ENCODE results near the gene EFEMP2.

The EFEMP2 gene

DNA sequence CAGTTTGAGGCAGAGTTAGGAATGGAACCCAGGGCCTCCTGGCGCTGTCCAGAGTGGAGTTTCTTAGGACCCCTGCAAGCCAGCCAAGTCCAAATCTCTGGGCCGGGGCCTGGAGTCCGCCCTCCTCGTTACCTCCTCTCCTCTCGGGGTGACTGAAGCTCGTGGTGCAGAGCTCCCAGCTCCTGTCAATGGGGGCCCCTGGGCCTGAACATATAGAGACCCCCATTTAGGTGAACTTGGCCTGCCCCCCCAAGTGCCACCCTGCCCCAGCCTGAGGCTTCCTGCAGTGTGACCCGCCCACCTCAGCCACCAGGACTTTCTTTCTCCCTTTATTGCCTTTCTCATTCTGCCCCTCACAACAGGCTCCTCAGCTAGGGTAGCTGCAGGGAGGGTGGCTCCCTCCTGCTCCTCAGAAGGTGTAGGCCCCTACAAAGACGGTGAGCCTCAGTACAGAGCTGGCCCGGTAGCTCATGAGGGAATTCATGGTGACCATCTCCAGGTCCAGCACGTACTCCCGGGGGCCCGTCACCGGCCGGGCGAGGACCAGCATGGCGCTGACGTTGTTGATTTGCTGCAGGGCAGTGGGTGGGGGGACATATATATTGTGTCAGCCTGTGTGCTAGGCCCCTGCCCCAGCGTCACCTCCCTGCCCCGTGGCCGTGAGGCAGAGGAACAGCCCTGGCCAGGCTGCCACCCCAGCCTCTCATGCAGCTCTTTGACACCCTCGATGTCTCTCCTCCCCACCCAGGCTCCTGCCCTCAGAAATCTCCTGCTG is 5.9 kb downstream of the EFEMP2 start:
- DNase-seq (ENCODE audit: low spot score), result no peak

DNA sequence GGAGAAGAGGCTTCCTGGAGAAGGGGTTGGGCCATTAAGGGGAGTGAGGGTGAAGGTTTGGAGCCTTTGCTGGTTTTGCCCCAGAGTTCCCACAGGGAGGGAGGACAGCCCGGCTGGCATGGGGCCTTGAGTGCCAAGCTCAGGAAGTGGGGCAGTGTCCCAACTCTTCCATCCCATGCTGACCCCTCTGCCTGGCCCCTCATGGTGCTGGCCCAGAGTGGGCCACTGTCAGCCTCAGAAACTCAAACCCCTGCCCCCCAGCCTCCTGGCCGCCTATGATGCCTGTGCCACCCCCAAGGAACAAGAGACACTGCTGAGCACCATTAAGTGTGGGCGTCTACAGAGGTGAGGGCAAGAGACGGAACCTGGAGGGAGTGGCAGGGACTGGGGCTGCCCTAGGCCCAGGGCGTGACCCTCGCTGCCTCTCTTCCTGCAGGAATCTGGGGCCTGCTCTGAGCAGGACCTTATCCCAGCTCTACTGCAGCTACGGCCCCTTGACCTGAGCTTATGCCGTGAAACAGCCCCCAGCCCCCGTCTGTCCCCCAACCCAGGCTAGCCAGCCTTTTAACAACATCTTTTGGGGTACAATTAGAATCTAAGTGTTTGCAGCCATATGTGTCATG is 6.9 kb downstream of the EFEMP2 start:
- no peak for DNase-seq (ENCODE audit: low spot score)

DNA sequence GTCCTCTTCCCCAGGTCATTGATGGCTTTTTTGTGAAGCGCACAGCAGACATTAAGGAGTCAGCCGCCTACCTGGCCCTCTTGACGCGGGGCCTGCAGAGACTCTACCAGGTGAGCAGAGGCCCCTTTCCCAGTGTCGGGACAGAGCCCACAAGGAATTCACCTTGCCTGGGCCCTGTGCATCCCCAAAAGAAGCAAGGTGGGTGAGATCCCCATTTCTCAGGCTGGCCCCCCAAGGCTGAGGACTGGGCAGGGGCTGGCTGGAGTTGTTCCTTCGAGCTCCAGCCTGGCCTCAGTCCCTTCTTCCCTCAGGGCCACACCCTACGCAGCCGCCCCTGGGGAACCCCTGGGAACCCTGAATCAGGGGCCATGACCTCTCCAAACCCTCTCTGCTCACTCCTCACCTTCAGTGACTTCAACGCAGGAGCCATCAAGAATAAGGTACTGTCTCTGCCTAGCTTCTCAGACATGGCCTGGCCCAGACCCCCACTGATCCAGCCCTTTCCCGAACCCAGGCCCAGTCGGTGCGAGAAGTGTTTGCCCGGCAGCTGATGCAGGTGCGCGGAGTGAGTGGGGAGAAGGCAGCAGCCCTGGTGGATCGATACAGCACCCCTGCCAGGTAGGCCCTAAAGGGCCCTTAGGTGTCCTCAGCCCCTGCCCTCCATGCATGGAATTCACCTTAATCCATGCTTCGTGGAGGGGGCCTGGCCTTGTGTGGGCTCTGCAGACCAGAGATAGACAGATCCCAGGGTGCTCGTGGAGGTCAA is 7.7 kb downstream of the EFEMP2 start:
- DNase-seq (ENCODE audit: low spot score), result no peak

DNA sequence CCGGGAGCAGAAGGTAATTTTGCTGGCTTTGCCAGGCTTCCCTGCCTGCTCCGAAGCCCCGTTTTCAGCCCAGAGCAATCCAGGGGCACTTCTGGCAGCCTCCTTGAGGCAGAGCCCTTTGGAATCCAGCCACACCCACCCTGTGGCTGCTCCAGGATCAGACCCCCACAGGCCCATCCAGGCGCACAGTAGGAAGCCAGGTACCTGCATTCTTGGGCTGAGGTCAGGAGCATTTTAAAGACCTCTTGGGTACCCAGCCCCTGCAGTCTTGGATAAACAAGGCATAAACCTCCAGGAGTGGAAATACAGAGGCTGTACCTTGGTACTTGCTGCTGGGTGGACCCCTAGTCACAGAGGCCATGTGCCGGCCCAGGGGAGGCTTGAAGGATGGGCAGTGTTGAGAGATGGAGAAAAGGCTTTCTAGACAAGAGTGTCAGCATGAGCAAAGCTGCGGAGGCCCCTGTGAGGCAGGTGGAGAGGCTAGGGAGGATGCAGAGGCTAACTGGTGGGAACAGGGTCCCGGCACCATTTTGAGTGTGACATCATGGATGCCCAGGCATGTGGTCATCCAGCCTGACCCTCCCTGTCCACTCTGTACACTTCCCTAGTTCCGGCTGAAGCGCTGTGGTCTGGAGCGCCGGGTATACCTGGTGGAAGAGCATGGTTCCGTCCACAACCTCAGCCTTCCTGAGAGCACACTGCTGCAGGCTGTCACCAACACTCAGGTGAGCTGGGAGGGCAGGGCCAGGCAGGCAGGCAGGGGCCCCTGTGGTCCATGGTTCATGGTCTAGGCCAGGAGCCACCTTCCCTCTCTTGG is 8.5 kb downstream of the EFEMP2 start:
- DNase-seq (ENCODE audit: low spot score), result no peak

DNA sequence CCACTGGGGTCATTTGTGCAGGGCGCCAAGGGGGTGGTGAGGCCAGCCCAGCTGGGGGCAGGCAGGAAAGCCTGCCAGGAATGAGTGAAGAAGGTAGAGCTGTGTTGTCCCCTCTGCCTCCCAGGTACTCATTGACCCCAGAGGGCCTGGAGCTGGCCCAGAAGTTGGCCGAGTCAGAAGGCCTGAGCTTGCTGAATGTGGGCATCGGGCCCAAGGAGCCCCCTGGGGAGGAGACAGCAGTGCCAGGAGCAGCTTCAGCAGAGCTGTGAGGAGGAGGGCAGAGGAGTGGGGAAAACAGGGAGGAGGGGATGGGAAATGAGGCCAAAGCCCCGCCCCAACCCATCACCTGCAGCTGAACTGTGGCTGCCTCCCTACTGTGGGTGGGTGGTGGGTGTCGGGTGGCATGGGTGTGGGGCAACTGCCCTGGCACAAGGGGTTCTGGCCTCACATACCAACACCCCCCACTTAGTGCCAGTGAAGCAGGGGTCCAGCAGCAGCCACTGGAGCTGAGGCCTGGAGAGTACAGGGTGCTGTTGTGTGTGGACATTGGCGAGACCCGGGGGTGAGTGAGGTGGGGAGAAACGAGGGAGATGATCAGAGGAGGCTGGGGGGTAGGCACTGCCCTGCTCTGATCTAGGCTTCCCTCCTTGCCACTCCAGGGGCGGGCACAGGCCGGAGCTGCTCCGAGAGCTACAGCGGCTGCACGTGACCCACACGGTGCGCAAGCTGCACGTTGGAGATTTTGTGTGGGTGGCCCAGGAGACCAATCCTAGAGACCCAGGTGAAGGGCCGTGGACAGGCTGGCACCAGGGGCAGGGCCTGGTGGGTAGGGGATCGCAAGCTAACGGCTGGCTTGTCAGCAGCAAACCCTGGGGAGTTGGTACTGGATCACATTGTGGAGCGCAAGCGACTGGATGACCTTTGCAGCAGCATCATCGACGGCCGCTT is 9.4 kb downstream of the EFEMP2 start:
- DNase-seq (ENCODE audit: low spot score), result no peak

DNA sequence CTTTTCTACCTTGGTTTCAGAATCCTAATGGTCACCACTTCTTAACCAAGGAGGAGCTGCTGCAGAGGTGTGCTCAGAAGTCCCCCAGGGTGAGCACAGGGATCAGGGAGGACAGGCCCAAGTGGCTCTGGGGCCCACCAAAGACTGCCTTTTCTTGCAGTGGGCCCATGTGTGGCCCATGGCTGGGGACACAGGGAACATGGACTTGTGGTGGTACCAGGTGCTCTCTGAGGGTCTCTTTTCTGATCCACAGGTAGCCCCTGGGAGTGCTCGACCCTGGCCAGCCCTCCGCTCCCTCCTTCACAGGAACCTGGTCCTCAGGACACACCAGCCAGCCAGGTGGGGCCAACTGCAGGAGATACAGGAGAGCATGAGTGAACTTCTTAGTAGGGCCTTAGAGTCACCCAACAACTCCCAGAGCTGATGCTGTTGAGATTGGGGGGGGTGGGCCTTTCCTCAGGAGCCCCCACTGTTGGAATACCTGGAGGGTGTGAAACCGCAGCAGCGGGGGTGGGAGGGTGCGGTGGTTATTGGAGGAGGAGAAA is 10.3 kb downstream of the EFEMP2 start:
- DNase-seq (ENCODE audit: low spot score), result no peak

DNA sequence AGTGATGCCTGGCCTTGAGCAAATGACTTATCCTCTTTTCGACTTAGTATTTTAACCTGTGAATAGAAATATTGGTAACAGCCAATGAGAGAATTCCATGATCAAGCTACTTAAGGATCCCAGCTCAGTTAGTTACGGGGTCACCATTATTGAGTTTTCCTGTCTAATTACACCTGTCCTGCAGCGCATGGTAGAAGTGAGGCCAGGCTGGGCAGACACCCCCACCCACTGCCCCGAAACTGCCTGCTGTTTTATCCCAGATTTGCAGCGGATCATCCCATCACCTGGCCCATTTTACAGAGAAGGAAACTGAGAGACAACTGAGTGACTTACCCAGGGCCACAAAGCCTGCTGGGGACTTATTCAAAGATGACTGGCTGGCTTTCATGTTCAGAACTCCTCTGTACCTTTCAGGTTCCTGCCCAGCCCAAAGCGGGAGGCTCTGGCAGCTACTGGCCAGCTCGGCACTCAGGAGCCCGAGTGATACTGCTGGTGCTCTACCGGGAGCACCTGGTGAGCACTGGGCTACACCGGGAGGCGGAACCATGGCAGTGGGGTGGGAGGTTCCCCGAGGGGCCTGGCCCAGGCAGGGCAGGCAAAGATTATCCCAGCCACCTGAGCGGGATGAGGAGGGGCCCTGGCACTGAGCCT is 10.9 kb downstream of the EFEMP2 start:
- DNase-seq (ENCODE audit: low spot score), result no peak

DNA sequence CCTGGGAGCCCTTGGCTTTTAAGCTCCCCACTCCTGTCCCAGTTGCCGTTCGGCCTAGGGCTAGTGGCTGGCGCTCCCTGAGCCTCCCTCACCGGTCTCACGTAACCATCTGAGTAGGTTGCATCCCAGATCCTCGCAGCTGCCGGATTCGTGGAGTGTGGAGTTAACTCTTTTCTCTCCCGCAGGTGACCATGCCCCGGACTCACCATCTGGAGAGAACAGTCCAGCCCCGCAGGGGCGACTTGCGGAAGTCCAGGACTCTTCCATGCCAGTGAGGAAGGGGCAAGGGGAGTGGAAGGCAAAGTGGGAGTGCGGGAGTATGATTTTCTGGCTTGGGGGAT is 11.5 kb downstream of the EFEMP2 start:
- no peak for DNase-seq (ENCODE audit: low spot score)

DNA sequence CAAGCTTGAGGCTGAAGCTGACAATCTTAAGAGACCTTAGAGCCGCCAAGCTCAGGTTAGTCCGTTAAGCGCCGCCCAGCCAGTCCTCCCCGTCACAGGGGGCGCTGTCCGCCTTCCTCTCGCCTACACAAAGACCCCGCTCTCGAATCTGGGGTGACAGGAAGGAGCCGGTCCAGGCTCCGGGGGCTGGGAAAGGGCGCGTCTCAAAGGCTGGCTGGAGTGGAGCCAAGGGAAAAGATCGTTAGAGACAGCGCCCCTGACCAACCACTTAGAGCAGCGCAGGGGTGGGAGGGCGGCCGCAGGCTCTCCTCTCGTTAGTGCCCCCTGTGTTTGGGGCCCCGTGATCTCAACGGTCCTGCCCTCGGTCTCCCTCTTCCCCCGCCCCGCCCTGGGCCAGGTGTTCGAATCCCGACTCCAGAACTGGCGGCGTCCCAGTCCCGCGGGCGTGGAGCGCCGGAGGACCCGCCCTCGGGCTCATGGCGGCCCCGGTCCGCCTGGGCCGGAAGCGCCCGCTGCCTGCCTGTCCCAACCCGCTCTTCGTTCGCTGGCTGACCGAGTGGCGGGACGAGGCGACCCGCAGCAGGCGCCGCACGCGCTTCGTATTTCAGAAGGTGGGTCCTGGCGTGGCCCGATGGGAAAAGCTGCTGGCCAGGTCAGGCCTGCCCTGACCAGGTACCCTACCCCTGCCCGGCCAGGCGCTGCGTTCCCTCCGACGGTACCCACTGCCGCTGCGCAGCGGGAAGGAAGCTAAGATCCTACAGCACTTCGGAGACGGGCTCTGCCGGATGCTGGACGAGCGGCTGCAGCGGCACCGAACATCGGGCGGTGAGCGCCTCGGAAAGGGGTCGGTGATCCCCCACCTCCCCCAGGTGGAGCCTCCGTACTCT is 12.1 kb downstream of the EFEMP2 start, which contains the start of gene MUS81:
Gene MUS81 (plus strand): TSS at position 156 of the 887 bp plus-strand sequence. CDS start 321 bp downstream, at position 477.
- DNase-seq (ENCODE audit: low spot score), result peak; percentile 88

DNA sequence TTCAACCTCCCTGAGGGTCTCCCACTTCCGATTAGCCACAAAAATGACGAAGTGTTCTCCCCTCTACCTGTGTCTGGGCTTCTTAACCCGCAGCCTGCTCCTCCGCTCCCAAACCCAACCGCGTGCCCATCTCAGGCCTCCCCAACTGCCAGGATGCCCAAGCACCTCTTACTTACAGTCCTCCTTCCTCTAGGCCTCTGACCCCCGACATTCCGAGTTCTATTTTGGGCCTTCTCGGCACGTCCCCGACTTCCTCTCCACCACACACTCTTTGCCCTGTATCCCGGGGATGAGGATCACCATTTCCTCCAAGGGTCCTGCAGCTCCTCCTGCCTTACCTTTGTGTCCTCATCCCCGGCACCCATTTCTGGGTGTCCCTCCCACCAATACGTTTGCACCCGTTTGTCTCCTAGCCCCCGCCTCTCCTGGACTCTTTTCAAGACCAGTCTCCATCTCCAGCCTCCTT is 12.8 kb downstream of the EFEMP2 start:
- no peak for DNase-seq (ENCODE audit: low spot score)

DNA sequence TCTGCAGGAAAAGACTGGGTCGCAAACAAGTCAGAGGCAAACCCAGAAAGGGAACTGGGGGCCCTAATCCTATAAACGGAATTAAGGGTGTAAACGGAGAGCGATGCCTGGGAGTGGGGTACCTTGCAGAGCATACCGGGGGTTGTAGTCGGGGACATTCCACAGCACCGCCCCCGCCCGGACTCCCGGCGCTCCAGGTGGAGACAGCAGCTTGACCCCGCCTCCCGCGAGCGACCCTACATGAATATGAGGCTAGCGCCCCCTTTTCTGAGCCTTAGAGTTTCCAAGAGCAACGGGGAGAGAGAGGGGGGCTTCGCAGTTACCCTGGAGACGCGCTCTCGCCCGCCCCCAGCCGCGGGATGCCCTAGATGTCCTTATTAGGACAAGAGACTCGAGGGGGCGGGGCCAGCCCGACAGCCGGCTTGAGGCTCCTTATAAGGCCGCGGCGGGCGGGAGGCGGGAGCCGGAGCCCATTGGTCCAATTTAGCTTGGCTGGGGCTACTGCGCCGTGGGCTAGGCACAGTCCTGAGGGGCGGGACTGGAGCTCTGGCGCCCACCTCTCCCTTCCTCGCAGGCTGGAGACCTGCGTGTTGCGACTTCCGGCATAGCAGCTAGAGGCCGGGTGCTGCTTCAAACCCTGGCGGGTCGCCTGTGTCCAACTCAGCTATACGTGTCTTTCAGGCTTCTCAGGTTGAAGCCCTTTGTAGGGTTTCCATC is 13.3 kb downstream of the EFEMP2 start:
- peak; percentile 87 for DNase-seq (ENCODE audit: low spot score)

DNA sequence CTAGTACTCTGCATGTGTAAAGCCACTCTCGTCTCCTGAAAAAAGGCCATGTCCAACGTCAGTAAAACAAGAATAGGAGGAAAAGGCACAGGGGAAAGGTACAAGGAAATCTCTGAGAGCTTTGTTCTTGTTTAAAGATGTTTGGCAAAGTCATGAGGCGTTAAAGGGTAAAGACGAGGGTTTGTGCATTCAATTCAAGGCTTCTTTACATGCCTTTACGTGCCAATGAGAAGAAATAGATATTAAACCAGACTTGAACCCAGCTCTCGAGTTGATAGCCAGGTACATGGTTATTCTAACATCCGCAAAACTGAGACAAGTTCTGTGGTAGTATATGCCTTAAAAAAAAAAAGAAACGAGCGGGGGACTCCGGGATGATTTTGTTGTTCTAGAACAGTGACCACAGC is 13.9 kb downstream of the EFEMP2 start:
- DNase-seq (ENCODE audit: low spot score), result no peak

DNA sequence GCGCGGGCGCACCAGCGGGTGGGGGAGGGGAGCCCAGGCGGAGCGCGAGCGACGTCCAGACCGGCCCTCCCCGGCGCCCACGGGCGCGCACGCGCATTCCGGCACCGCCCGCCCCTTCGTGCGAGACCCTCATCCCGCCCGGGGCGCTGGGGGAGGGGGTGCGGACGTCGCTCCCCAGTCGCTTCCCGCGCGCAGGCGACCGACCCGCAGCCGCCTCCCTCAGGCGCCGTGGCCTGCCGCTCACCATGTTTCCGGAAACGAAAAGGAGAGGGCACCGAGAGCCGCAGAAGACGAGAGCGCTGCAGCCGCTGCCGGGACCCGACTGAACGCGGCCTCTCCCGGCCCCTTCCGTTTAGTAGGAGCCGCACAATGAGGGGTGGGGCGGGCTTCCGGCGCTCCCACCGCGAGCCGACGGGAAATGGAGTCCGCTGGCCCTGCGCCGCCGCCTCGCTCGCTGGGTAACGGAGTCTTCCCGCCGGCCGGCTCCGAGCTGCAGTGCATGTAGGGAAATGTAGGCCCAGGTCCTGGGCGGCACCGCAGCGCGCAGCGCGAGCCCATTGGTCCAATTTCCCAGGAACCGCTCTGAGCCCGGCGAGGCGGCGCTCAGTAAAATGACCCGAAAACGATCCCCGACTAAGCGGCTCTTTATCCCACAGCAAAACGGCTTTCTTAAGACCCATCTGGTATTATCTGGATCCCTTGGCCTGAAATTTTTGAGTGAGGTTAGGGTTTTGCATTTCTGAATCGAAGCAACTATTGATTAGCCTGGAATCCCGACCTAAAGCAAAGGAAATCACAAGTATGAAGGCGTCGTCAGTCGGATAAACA is 14.5 kb downstream of the EFEMP2 start, which contains the start of gene CFL1:
Gene CFL1 (minus strand): TSS at position 328 of the 828 bp plus-strand sequence. CDS start 81 bp downstream, at position 247.
- DNase-seq (ENCODE audit: low spot score), result peak; percentile 79

DNA sequence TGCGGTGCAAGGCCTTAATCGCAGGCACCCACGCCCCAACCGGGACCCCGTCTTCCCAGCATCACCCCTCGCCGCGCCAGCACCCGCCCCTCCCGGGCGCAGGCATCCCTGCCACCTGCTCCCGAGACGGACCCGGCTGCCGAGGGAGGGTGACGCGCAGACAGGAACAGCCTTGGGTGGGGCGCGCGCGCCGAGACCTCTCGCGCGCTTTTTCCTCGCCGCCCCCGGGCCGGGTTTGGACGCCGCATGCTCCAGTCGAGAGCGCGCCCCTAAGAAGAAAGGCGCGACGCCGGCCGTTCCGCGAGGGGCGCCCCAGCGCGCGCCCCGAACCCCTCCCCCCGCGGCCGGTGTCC is 15.1 kb downstream of the EFEMP2 start:
- DNase-seq (ENCODE audit: low spot score), result no peak

DNA sequence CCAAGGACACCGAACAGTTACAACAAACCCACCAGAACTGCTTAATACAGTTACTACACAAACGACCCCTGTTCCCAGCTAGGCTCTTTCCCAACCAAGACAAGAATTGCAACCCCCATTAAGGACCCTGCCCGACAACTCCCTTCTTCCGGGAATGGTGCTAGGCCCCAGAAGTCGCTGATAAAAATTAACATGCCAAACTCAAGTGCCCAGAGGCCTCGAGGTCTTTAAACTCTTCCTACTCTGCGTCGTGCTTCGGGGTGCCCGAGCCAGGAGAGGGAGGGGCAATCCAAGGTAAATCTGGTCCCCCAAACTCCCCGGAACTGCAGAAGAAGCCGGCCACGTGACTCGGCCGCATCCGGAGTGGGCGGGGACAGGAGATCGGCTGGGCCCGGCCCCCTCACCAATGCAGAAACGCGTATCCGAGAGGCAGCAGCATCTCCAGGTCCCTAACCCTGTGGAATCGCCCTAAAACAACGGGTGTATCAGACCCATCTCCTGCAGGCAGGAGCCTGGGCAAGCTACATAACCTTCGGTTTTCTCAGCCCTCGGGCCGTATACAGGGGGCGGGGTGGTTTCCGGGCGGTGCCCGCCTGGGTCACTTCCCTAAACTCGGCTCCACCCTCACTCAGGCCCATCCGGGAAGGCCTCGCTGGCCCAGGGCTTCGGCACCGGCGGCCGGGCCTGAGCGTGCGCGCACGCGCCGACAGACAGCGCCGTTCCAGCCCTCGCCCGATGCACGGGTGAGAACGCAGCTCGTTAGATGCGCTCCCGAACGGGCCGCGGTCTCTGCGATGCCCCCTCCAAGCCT is 15.7 kb downstream of the EFEMP2 start:
- no peak for DNase-seq (ENCODE audit: low spot score)

DNA sequence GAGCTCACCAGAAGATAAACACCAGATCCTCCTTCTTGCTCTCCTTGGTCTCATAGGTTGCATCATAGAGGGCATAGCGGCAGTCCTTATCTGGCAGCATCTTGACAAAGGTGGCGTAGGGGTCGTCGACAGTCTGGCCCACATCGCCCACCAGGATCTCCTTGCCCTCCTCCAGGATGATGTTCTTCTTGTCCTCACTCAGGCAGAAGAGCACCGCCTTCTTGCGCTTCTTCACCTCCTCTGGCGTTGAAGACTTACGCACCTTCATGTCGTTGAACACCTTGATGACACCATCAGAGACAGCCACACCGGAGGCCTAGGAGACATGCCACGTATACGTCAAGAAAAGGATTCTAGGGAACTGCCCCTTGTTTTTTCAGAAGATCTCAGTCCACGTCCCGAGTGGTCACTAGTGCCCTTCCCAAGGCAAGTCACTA is 16.7 kb downstream of the EFEMP2 start:
- DNase-seq (ENCODE audit: low spot score), result no peak

All from iPS-NIHi11 (cell line).